Neutrophil (primary cell): ENCODE results near the gene KLK6.
"Not testable (repeated sequence)": the region's sequence is repeated elsewhere in the genome, so short reads cannot be mapped to it uniquely, and the experiment has no call there.

Experiments
- H3K27ac ChIP-seq: fragments of 200-600 bp; sonication (generic); 2 replicates; pipeline ENCODE4 v1.5.1; 2016; ENCODE audit warnings: mild to moderate bottlenecking, moderate library complexity
- H3K27me3 ChIP-seq: fragments of 200-600 bp; sonication (generic); 2 replicates; pipeline ENCODE4 v1.6.0; 2016; ENCODE audit warnings: mild to moderate bottlenecking
- H3K36me3 ChIP-seq: fragments of 200-600 bp; sonication (generic); 2 replicates; pipeline ENCODE4 v1.5.1; 2017
- H3K4me1 ChIP-seq, 2 experiments: fragments of 200-600 bp in 1 of 2; sonication (generic) in 1 of 2; 1 replicate in 1 of 2; 2 replicates in 1 of 2; pipeline versions ENCODE4 v1.5.1 to v1.6.1; 2013 to 2016; ENCODE audit warnings: low read depth in 1 of 2, low read length in 1 of 2, mild to moderate bottlenecking in 1 of 2, moderate library complexity in 1 of 2; ENCODE audit not compliant: control insufficient read depth in 1 of 2, insufficient read depth in 1 of 2
- H3K4me3 ChIP-seq, 2 experiments: fragments of 200-600 bp in 1 of 2; sonication (generic) in 1 of 2; 1 replicate in 1 of 2; 2 replicates in 1 of 2; pipeline ENCODE4 v1.5.1; 2013 to 2016; ENCODE audit warnings: low read depth in 1 of 2, low read length in 1 of 2, mild to moderate bottlenecking in 1 of 2, moderate library complexity in 1 of 2
- H3K9me3 ChIP-seq: fragments of 200-600 bp; sonication (generic); 2 replicates; pipeline ENCODE4 v1.5.1; 2016
- TF ChIP-seq, protein P1 (sequence below): fragments of 200-600 bp; sonication (generic); IDR thresholded peaks from 2 replicates; pipeline ENCODE4 v1.5.1; 2016; ENCODE audit warnings: antibody characterized with exemption

The KLK6 gene

DNA sequence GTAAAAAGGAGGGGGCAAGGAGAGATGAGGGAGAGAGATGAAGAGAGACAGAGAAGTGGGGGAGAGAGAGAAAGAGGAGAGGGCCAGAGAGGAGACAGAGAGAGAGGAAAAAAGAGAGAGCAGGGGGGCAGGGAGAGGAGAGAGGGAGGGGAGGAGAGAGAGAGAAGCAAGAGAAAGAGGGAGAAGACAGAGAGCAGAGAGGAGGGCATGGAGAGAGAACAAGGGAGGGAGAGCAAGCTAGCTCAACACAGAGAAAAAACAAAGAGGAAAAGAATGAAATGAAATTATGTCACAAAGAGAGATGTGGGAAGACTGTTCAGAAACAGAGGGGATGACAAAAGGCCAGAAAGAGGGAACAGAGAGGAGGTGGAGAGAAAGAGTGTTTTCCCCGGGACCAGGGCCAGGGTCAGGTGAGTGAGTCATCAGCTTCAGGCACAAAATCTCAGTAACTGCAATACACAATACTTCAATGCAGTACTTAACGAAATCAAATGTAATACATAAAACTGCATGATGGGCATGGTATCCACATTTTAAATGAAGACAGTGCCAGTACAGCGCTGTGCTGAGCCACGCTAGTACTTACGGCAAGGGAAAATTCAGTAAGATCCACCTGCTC lies 9.5 kb upstream of the KLK6 start:
- no peak overlapping the region for H3K27ac ChIP-seq
- no peaks in the 10 kb centered on the region for H3K9me3 ChIP-seq
- no peaks in the 10 kb centered on the region for H3K36me3 ChIP-seq
- no peak overlapping the region for H3K4me3 ChIP-seq
- H3K4me1 ChIP-seq, result no peaks in the 10 kb centered on the region
- peaks cover 49% of the 10 kb centered on the region for H3K27me3 ChIP-seq
- TF ChIP-seq, protein P1, sequence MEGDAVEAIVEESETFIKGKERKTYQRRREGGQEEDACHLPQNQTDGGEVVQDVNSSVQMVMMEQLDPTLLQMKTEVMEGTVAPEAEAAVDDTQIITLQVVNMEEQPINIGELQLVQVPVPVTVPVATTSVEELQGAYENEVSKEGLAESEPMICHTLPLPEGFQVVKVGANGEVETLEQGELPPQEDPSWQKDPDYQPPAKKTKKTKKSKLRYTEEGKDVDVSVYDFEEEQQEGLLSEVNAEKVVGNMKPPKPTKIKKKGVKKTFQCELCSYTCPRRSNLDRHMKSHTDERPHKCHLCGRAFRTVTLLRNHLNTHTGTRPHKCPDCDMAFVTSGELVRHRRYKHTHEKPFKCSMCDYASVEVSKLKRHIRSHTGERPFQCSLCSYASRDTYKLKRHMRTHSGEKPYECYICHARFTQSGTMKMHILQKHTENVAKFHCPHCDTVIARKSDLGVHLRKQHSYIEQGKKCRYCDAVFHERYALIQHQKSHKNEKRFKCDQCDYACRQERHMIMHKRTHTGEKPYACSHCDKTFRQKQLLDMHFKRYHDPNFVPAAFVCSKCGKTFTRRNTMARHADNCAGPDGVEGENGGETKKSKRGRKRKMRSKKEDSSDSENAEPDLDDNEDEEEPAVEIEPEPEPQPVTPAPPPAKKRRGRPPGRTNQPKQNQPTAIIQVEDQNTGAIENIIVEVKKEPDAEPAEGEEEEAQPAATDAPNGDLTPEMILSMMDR, result no peak

DNA sequence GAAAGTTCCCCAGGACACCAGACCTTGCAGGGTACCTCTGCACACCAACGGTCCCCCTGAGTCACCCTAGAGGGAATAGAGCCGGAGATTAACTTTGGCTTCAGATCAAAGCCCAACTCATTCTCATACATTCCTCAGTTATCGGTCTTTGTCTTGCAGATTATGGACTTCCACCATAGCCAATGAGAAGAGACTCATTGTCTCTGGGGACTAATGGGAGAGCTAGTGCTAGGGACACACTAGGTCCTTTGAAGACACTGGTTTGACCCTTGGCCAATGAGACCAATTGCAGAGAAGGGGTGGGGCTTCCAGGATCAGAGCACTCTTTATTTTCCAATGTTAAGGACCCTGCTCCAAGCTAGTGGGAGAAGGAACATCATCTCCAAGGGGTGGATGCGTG lies 8.2 kb upstream of the KLK6 start:
- no peak overlapping the region for H3K4me3 ChIP-seq
- peaks cover 40% of the 10 kb centered on the region for H3K27me3 ChIP-seq
- TF ChIP-seq, protein P1, result no peak
- H3K4me1 ChIP-seq, result no peaks in the 10 kb centered on the region
- no peak overlapping the region for H3K27ac ChIP-seq
- no peaks in the 10 kb centered on the region for H3K36me3 ChIP-seq
- H3K9me3 ChIP-seq, result no peaks in the 10 kb centered on the region

DNA sequence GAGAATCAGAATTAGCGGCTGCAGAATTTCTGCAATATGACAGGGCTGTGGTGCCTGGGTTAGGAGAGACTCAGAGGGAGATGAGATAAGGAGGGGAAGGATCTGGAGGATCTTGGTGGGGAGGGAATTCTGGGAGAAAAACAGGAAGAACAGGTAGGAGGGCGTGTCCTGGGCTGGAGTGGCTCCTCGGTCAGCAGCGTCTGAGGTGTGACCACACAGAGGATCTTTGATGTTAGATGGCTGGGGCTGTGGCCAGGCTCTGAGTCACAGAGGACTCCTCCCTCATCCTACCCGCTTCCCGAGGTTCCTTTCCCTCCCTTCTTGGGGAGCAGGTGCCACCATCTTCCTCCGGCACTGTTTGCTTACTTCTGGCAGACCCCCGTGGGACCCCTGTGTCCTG lies 6.4 kb upstream of the KLK6 start:
- Histone ChIP-seq H3K36me3 (no peaks in the 10 kb centered on the region), H3K27ac (no peak overlapping the region), H3K9me3 (no peaks in the 10 kb centered on the region), H3K4me1 (no peaks in the 10 kb centered on the region), H3K27me3 (peaks cover 36% of the 10 kb centered on the region), H3K4me3 (no peak overlapping the region)
- TF ChIP-seq, protein P1, result no peak

DNA sequence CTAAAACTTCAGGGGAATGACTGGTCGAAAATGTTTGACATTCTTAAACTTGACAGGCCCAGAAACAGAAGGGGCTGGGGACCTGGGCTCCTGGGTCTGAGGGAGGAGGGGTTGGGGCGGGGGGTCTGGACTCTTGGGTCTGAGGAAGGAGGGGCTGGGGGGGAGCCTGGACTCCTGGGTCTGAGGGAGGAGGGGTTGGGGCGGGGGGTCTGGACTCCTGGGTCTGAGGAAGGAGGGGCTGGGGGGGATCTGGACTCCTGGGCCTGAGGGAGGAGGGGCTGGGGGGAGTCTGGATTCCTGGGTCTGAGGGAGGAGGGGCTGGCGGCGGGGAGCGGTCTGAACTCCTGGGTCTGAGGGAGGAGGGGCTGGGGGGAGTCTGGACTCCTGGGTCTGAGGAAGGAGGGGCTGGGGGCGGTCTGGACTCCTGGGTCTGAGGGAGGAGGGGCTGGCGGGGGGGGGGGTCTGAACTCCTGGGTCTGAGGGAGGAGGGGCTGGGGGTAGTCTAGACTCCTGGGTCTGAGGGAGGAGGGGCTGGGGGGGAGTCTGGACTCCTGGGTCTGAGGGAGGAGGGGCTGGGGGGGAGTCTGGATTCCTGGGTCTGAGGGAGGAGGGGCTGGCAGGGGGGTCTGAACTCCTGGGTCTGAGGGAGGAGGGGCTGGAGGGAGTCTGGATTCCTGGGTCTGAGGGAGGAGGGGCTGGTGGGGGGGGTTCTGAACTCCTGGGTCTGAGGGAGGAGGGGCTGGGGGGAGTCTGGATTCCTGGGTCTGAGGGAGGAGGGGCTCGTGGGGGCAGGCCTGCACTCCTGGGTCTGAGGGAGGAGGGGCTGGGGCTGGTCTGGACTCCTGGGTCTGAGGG lies 5.5 kb upstream of the KLK6 start:
- no peaks in the 10 kb centered on the region for H3K9me3 ChIP-seq
- no peaks in the 10 kb centered on the region for H3K36me3 ChIP-seq
- peaks cover 31% of the 10 kb centered on the region for H3K27me3 ChIP-seq
- H3K4me3 ChIP-seq, result no peak overlapping the region
- no peaks in the 10 kb centered on the region for H3K4me1 ChIP-seq
- H3K27ac ChIP-seq, result no peak overlapping the region
- TF ChIP-seq, protein P1, result no peak

DNA sequence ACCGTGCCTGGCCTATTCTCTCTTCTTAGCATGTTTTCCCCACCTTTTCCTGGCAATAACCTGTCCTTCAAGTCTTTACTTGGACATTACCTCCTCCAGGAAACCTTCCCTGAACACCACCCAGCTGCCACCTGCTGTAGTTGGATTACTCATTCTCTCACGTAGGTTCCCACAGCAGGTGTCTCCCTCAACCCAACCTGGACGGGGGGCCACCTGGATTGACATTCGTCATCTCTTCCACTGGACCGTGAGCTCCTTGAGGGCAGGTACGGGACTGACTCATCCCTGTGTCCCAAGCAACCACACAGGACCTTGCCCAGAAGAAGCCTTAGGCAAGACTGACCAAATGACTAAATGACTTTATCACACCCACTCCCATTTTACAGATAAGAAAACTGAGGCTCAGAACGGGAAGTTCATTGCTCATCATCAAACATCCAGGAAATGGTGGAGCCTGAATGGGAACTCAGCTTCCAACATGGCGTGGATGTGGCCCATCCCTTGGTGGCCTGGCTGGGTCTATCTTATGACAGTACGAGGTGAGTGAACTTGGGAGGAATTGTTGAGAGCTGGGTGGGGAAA lies 3.5 kb upstream of the KLK6 start:
- no peaks in the 10 kb centered on the region for H3K9me3 ChIP-seq
- H3K4me1 ChIP-seq, result no peaks in the 10 kb centered on the region
- H3K4me3 ChIP-seq, result no peak overlapping the region
- TF ChIP-seq, protein P1, result no peak
- peaks cover 41% of the 10 kb centered on the region for H3K27me3 ChIP-seq
- no peaks in the 10 kb centered on the region for H3K36me3 ChIP-seq
- no peak overlapping the region for H3K27ac ChIP-seq

DNA sequence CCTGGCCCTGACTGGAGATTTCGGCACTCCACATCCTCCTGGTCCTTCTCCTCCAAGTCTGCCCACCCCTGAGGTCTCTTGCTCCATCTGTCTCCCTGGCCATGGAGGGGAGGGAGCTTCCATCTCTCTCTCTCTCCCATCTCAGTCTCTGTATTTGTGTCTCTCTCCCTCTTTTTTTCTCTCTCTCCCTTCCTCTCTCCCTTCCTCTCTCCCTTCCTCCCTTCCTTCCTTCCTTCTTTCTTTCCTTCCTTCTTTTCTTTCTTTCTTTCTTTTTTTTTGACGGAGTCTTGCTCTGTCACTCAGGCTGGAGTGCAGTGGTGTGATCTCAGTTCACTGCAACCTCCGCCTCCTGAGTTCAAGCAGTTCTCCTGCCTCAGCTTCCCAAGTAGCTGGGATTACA lies 419 bp upstream of the KLK6 start:
- not testable (repeated sequence) for H3K9me3 ChIP-seq, H3K27ac ChIP-seq, H3K4me3 ChIP-seq, H3K36me3 ChIP-seq, H3K4me1 ChIP-seq
- H3K27me3 ChIP-seq, result peaks cover 30% of the 10 kb centered on the region
